NCI-H82 (cell line): ENCODE results near the gene FEZF2.

Experiments
- DNase-seq: peaks from one replicate; lab custom pipeline; 2025; lab: John Stamatoyannopoulos, UW

Gene FEZF2

DNA sequence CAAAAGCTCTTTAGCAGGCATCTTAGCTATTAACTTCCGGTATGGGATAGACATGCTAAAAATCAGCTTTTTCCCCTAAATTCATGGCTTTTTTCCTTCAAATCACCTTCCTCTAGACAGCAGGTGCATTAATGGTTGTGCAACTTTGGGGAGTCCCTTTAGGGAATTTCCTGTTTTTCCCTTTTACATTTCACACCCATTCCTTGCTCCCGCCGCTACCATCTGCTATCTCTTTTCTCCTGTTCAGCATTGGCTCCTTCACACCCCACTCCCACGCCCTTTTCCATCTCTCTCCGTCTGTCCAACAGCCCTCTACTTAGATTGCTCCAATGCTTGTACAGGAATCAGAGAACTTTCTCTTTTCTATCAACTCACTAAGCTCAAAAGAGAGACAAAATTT is 43.4 kb downstream of the FEZF2 start:
- no peak for DNase-seq

DNA sequence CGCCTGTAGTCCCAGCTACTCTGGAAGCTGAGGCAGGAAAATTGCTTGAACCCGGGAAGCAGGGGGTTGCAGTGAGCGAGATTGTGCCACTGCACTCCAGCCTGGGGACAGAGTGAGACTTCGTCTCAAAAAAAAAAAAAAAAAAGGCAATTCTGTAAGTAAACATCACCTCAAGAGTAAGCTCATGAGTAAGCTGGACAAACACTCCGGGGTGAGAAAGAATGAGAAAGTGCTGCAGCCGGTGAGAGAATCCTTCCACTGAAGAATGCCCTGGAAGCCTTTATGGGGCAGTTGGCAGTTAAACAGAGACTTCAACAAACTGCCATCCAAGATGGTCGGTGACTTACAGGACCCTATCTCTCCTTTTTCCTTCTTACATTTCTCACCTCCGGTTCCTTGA is 47.5 kb downstream of the FEZF2 start:
- no peak for DNase-seq

DNA sequence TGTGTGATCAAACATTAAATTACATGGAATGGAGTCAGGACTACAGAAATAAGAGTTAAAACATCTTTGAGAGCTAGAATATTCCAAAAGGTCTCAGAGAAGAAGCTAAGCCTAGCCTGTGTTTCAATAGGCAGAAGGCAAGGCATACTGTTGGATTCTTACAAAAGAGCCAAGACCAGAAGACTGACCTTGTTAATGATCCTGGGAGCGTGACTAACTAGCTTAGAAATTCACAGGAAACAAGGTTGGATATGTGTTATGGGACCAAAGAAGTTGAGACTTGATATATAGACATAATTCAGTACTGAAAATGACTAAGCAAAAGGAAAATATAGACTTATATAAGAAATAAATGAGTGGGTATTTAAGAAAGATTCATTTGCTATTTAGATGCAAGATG is 50.1 kb downstream of the FEZF2 start:
- no peak for DNase-seq
